OCI-LY1 (cell line): ENCODE measurements around the gene WWP2.
A peak's percentile ranks its signal among the peaks of the same experiment; 100 is the strongest.

ENCODE experiments used
- H2AFZ ChIP-seq: fragments of 200-600 bp; sonication (generic), shearing (Covaris generic); 2 replicates; pipeline ENCODE4 v1.6.0; 2014; ENCODE audit warnings: antibody characterized with exemption, mild to moderate bottlenecking, low read length
- H3F3A ChIP-seq: fragments of 200-600 bp; sonication (generic), shearing (Covaris generic); 2 replicates; pipeline ENCODE4 v1.6.0; 2014; ENCODE audit warnings: mild to moderate bottlenecking, antibody characterized with exemption, low read length, moderate library complexity; ENCODE audit not compliant: insufficient read depth
- H3K27ac ChIP-seq: fragments of 200-600 bp; sonication (generic); 2 replicates; pipeline ENCODE4 v1.5.1; 2014; ENCODE audit warnings: low read length, mixed run types, mild to moderate bottlenecking, low read depth; ENCODE audit not compliant: poor library complexity, severe bottlenecking
- H3K27me3 ChIP-seq: fragments of 200-600 bp; sonication (generic); 2 replicates; pipeline ENCODE4 v1.6.0; 2014; ENCODE audit warnings: antibody characterized with exemption, mild to moderate bottlenecking, low read length, moderate library complexity; ENCODE audit not compliant: insufficient read depth
- H3K36me3 ChIP-seq: fragments of 200-600 bp; sonication (generic); 2 replicates; pipeline ENCODE4 v1.6.1; 2014; ENCODE audit warnings: mild to moderate bottlenecking, antibody characterized with exemption, low read length, moderate library complexity, mixed read lengths; ENCODE audit not compliant: insufficient read depth
- H3K4me1 ChIP-seq: fragments of 200-600 bp; sonication (generic); 2 replicates; pipeline ENCODE4 v1.5.1; 2014; ENCODE audit warnings: mild to moderate bottlenecking, low read length, moderate library complexity; ENCODE audit not compliant: insufficient read depth, severe bottlenecking
- H3K4me2 ChIP-seq: fragments of 200-600 bp; sonication (generic), shearing (Covaris generic); 2 replicates; pipeline ENCODE4 v1.6.1; 2014; ENCODE audit warnings: low read length
- H3K4me3 ChIP-seq: fragments of 200-600 bp; sonication (generic); 2 replicates; pipeline ENCODE4 v1.5.1; 2014; ENCODE audit warnings: low read length, low read depth, mild to moderate bottlenecking, mixed read lengths; ENCODE audit not compliant: poor library complexity, severe bottlenecking
- H3K79me2 ChIP-seq: fragments of 200-600 bp; shearing (Covaris generic); 2 replicates; pipeline ENCODE4 v1.6.1; 2016; ENCODE audit warnings: mixed run types, low read length, mixed read lengths; ENCODE audit not compliant: insufficient read depth
- H3K9ac ChIP-seq: fragments of 200-600 bp; sonication (generic), shearing (Covaris generic); 2 replicates; pipeline ENCODE4 v1.6.1; 2014; ENCODE audit warnings: mild to moderate bottlenecking, low read length, mixed read lengths
- H3K9me2 ChIP-seq: fragments of 200-600 bp; sonication (generic), shearing (Covaris generic); 2 replicates; pipeline ENCODE4 v1.6.1; 2014; ENCODE audit warnings: low read depth, mild to moderate bottlenecking, low read length, mixed read lengths
- H3K9me3 ChIP-seq: fragments of 200-600 bp; shearing (Covaris generic); 2 replicates; pipeline ENCODE4 v1.6.1; 2014; ENCODE audit warnings: low read length, mixed read lengths
- H4K20me1 ChIP-seq: fragments of 200-600 bp; sonication (generic), shearing (Covaris generic); 2 replicates; pipeline ENCODE4 v1.6.0; 2016; ENCODE audit warnings: mild to moderate bottlenecking, low read length; ENCODE audit not compliant: insufficient read depth
- EZH2 ChIP-seq: fragments of 200-600 bp; sonication (generic), shearing (Covaris generic); IDR thresholded peaks from 2 replicates; pipeline ENCODE4 v1.8.0; 2017; ENCODE audit warnings: borderline replicate concordance, mixed run types, mild to moderate bottlenecking, antibody characterized with exemption, low read length, moderate library complexity, mixed read lengths
- TF ChIP-seq, protein P1 (sequence below): fragments of 200-600 bp; sonication (generic), shearing (Covaris generic); IDR thresholded peaks from 2 replicates; pipeline ENCODE4 v1.5.1; 2017; ENCODE audit warnings: mild to moderate bottlenecking, antibody characterized with exemption, low read length, moderate library complexity, mixed read lengths

Gene WWP2

DNA sequence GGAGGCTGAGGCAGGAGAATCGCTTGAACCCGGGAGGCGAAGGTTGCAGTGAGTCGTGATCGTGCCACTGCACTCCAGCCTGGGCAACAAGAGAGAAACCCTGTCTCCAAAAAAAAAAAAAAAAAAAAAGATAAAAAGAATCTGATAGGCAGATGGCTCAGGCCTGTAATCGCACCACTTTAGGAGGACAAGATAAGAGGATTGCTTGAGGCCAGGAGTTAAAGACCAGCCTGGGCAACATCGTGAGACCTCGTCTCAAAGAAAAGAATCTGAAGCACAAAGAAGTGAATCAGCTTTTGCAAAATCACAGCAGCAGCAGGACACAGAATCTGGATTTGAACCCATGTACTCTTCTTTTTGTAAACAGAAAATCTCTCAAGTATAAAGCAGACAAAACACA lies 15.0 kb upstream of the WWP2 start:
- H3K27me3 ChIP-seq, result no peaks in the 10 kb centered on the region
- no peak overlapping the region for H2AFZ ChIP-seq
- H3K4me2 ChIP-seq, result no peak overlapping the region
- peaks cover 98% of the 10 kb centered on the region for H3K36me3 ChIP-seq
- H4K20me1 ChIP-seq, result no peaks in the 10 kb centered on the region
- no peaks in the 10 kb centered on the region for H3F3A ChIP-seq
- no peaks in the 10 kb centered on the region for H3K9me3 ChIP-seq
- no peak overlapping the region for H3K4me3 ChIP-seq
- H3K9me2 ChIP-seq, result no peaks in the 10 kb centered on the region
- H3K79me2 ChIP-seq, result peaks cover 9% of the 10 kb centered on the region
- H3K27ac ChIP-seq, result no peak overlapping the region
- no peak overlapping the region for H3K9ac ChIP-seq
- no peaks in the 10 kb centered on the region for H3K4me1 ChIP-seq
- TF ChIP-seq, protein P1, sequence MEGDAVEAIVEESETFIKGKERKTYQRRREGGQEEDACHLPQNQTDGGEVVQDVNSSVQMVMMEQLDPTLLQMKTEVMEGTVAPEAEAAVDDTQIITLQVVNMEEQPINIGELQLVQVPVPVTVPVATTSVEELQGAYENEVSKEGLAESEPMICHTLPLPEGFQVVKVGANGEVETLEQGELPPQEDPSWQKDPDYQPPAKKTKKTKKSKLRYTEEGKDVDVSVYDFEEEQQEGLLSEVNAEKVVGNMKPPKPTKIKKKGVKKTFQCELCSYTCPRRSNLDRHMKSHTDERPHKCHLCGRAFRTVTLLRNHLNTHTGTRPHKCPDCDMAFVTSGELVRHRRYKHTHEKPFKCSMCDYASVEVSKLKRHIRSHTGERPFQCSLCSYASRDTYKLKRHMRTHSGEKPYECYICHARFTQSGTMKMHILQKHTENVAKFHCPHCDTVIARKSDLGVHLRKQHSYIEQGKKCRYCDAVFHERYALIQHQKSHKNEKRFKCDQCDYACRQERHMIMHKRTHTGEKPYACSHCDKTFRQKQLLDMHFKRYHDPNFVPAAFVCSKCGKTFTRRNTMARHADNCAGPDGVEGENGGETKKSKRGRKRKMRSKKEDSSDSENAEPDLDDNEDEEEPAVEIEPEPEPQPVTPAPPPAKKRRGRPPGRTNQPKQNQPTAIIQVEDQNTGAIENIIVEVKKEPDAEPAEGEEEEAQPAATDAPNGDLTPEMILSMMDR, result no peak
- no peak for TF ChIP-seq EZH2

DNA sequence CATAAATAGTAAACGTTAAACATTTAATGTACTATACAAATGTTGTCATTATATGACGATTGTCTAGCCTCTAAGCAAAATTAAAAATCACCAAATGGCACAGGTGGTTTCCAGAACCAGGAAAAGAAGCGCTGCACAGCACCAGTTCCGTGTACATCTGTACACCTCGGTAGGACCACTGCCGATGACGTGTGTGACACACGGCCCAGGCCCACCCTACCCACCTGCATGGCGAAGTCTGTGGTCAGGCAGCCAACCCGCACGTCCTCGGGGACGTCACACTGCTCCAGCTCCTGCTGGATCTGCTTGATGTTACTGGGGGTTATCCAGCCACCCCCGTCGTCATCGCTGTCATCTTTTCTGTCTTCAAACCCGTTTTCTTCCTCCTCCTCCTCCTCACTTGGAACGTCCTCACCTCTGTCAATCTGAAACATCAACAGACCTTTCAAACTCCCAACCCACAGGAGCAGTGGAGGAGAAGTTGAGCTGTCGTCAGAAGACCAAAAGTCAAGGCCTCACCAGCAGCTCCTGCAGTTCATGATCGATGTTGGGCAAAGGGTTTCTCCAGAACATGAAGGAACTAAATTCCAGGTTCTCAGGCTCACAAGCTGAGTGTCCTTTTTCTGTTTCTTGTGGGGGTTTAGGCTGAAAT lies 13.3 kb upstream of the WWP2 start:
- Histone ChIP-seq H3F3A (no peaks in the 10 kb centered on the region), H3K4me3 (no peak overlapping the region), H3K79me2 (peaks cover 26% of the 10 kb centered on the region), H3K27me3 (no peaks in the 10 kb centered on the region), H3K27ac (no peak overlapping the region), H3K4me2 (no peak overlapping the region), H2AFZ (no peak overlapping the region), H3K36me3 (peaks cover 93% of the 10 kb centered on the region), H3K9me3 (no peaks in the 10 kb centered on the region), H3K9me2 (no peaks in the 10 kb centered on the region), H4K20me1 (no peaks in the 10 kb centered on the region), H3K9ac (no peak overlapping the region), H3K4me1 (peaks cover 12% of the 10 kb centered on the region)
- TF ChIP-seq, protein P1, result no peak
- no peak for TF ChIP-seq EZH2

DNA sequence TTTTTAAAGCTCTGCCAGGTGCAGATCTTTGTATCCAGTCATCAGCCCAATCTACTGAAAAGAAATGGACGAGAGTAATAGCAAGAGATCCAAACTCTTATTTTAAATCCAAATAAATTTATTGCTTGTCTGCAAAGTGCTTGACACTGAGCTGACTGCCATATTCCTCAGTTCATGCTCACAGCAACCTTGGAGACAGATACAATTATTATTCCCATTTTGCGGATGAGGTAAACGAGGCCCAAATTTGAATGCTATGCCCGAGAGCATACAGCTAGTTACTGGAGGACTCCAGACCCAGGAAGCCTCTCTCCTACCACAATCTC lies 8.0 kb upstream of the WWP2 start:
- no peaks in the 10 kb centered on the region for H4K20me1 ChIP-seq
- H3K9ac ChIP-seq, result peak overlapping the region; percentile 85
- H3K27ac ChIP-seq, result peak overlapping the region; percentile 28
- H3K9me3 ChIP-seq, result no peaks in the 10 kb centered on the region
- peak overlapping the region; percentile 96 for H3K4me2 ChIP-seq
- H3K79me2 ChIP-seq, result peaks cover 35% of the 10 kb centered on the region
- no peaks in the 10 kb centered on the region for H3K27me3 ChIP-seq
- peaks cover 25% of the 10 kb centered on the region for H3K4me1 ChIP-seq
- no peaks in the 10 kb centered on the region for H3K9me2 ChIP-seq
- peak overlapping the region; percentile 94 for H3K4me3 ChIP-seq
- TF ChIP-seq, protein P1, result no peak
- TF ChIP-seq EZH2, result no peak
- peaks cover 41% of the 10 kb centered on the region for H3K36me3 ChIP-seq
- no peaks in the 10 kb centered on the region for H3F3A ChIP-seq
- H2AFZ ChIP-seq, result no peak overlapping the region
